ENCODE data around the gene DRG2. TPM values are rescaled to one million over a fixed set of nuclear protein-coding genes. Genes with fewer than 3 reads are reported as not detected.

DRG2 gene
- total RNA-seq, 6 donors from 2014 or later = 28.7 to 40.9 (median 33.5) TPM

DNA sequence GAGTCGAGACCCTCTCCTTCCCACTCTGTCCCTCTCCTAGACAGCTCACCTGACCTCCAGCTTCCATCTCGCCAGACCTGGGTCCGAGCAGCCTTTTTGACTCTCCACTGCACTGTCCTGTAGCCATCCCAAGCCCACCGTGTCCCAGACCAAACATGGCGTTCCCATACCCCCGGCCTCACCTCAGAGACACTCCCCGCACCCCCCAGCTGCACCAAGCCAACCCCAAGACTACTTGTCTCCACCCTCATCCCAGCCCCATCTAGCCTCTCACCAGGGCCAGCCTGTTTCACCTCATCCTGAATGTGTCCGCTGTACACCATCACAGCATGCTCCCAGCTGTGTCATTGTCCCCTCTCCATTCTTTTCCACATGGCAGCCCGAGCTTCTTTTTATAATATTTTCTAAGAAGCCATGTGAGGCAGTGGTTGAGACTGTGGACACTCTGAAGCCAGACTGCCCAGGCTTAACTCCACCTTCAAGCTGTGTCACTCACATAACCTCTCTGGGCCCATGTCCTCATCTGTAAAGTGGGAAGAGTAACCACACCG lies 22.3 kb downstream of the DRG2 start:
- ATAC-seq (ENCODE audit: low FRiP score in 2 of 2) (no peak), DNase-seq (no peak)
- 78 to 83% methylated on average over 10 of the region's 10 CpGs for WGBS, 2 donors

DNA sequence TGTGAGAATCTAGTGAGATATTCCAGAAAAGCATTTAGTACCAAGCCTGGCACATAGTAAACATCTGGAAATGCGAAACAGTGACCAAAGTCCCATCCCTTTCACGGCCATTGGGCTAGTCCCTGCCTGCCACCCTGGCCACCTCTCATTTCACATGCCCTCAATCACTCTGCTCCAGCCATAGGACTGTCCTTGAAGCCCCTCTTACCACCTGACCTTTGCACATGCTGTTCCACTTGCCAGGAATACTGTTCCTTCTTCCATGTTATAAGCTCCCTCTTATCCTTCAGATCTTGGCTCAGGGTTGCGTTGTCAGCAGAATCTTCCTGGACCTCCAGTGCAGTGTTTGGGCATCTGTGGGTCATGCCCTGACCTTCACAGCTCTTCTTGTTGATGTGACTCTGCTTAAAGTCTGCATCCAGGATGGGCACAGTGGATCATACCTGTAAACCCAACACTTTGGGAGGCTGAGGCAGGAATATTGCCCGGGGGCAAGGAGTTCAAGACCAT lies 22.9 kb downstream of the DRG2 start:
- ATAC-seq (ENCODE audit: low FRiP score in 2 of 2) (no peak), DNase-seq (no peak)
- TF ChIP-seq EP300 (IDR thresholded peaks at IDR 0.05) (no peak), POLR2A (IDR thresholded peaks at IDR 0.05) (no peak), POLR2AphosphoS5 (IDR thresholded peaks at IDR 0.05) (no peak)
- TF ChIP-seq, protein P1, sequence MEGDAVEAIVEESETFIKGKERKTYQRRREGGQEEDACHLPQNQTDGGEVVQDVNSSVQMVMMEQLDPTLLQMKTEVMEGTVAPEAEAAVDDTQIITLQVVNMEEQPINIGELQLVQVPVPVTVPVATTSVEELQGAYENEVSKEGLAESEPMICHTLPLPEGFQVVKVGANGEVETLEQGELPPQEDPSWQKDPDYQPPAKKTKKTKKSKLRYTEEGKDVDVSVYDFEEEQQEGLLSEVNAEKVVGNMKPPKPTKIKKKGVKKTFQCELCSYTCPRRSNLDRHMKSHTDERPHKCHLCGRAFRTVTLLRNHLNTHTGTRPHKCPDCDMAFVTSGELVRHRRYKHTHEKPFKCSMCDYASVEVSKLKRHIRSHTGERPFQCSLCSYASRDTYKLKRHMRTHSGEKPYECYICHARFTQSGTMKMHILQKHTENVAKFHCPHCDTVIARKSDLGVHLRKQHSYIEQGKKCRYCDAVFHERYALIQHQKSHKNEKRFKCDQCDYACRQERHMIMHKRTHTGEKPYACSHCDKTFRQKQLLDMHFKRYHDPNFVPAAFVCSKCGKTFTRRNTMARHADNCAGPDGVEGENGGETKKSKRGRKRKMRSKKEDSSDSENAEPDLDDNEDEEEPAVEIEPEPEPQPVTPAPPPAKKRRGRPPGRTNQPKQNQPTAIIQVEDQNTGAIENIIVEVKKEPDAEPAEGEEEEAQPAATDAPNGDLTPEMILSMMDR (IDR thresholded peaks at IDR 0.05) = no peak
- 93 to 96% methylated on average over 2 to 3 of the region's 4 CpGs for WGBS, 2 donors
- no peak overlapping the region for H3K27ac ChIP-seq
- no peaks in the 10 kb centered on the region for H3K9me3 ChIP-seq
- no peak overlapping the region for H3K4me3 ChIP-seq
- no peaks in the 10 kb centered on the region for H3K4me1 ChIP-seq
- no peaks in the 10 kb centered on the region for H3K27me3 ChIP-seq
- peaks cover 0 to 24% (median 7%) of the 10 kb centered on the region in 4 donors for H3K36me3 ChIP-seq

More for the DNA sequence above, 22.3 kb downstream of the DRG2 start:
- H3K4me1 ChIP-seq = no peaks in the 10 kb centered on the region
- TF ChIP-seq POLR2A (IDR thresholded peaks at IDR 0.05) = no peak
- TF ChIP-seq EP300 (IDR thresholded peaks at IDR 0.05) = no peak
- no peak for TF ChIP-seq POLR2AphosphoS5 (IDR thresholded peaks at IDR 0.05)
- TF ChIP-seq, protein P1 (IDR thresholded peaks at IDR 0.05) = no peak
- H3K27ac ChIP-seq = no peak overlapping the region
- peaks cover 0 to 31% (median 12%) of the 10 kb centered on the region in 4 donors for H3K36me3 ChIP-seq
- no peak overlapping the region for H3K4me3 ChIP-seq
- H3K27me3 ChIP-seq = no peaks in the 10 kb centered on the region
- no peaks in the 10 kb centered on the region for H3K9me3 ChIP-seq

DNA sequence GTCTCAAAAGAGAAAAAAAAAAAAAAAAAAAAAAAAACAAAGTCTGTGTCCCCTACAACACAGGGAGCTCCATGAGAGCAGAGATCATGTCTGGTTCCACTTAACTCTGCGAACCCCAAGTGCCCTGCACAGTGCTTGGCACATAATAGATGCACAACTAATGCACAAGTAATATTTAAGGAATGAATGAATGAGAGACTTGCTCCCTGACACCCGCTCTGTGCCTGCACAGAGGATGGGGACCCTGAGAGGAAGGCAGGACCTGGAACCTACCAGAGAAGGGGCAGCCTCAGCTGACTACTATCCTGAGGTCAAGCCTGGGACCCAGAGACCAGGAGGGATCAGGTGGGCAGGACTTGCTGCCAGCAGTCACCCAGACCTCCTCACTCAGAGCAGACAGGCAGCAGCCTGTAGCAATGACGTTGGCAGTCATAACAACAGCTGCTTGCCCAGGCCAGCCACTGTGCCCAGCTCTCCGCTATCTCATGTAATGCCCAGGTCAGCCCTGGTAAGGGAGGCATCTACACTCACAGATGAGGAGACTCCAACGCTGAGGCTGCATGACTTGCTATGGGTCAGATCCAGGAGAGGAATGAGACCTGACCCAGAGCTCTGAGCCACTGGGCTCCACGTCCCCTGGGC lies 23.7 kb downstream of the DRG2 start:
- Histone ChIP-seq H3K27me3 (no peaks in the 10 kb centered on the region), H3K27ac (no peak overlapping the region), H3K4me1 (no peaks in the 10 kb centered on the region), H3K9me3 (no peaks in the 10 kb centered on the region), H3K36me3 (peaks cover 0 to 16% (median 4%) of the 10 kb centered on the region in 4 donors), H3K4me3 (no peak overlapping the region)
- DNase-seq = no peak
- TF ChIP-seq POLR2AphosphoS5 (IDR thresholded peaks at IDR 0.05) = no peak
- TF ChIP-seq, protein P1 (IDR thresholded peaks at IDR 0.05) = no peak
- TF ChIP-seq POLR2A (IDR thresholded peaks at IDR 0.05) = no peak
- TF ChIP-seq EP300 (IDR thresholded peaks at IDR 0.05) = no peak
- 78 to 84% methylated on average over 4 to 6 of the region's 6 CpGs for WGBS, 2 donors
- no peak for ATAC-seq (ENCODE audit: low FRiP score in 2 of 2)

DNA sequence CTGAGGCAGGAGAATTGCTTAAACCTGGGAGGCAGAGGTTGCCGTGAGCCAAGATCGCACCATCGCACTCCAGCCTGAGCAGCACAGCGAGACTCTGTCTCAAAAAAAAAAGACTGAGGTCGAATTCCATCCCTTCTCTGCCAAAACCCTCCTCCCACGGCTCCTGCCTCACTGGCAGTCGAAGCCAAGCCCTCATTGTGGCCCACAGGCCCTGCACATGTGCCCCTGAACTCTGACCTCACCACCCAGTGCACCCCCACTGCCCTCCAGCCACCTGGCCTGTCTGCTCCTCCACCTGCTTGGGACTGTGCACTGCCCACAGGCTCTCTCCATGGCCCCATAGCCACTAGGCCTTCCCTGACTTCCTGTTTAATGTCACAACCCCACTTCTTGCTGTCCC lies 27.8 kb downstream of the DRG2 start:
- no peaks in the 10 kb centered on the region for H3K36me3 ChIP-seq
- H3K4me1 ChIP-seq = no peaks in the 10 kb centered on the region
- WGBS, 2 donors = 83% methylated on average over 7 of the region's 7 CpGs
- H3K4me3 ChIP-seq = no peak overlapping the region
- ATAC-seq (ENCODE audit: low FRiP score in 2 of 2) (no peak), DNase-seq (no peak)
- H3K27ac ChIP-seq = no peak overlapping the region
- H3K9me3 ChIP-seq = peaks cover 0 to 15% (median 5%) of the 10 kb centered on the region in 4 donors
- TF ChIP-seq POLR2A (IDR thresholded peaks at IDR 0.05) = no peak
- H3K27me3 ChIP-seq = no peaks in the 10 kb centered on the region

DNA sequence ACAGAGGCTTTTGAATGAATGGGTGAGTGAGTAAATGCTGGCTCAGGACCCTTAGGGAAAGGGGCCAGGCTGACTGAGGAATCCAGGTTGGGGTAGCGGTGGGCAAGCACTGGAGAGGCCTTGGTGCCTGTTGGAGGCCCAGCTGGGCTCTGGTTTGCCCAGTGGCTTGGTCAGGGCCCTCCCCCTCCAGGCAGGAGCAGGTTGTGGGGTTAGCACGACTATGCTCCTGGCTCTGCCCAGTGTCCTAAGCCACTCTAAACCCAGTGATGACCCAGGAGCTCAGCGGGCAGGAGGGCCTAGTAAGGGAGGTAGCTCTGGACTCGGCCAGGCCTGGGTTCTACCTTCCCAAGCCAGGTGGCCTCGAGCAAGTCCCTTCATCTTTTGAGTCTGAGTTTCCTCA lies 28.3 kb downstream of the DRG2 start:
- no peak overlapping the region for H3K4me3 ChIP-seq
- no peak for ATAC-seq (ENCODE audit: low FRiP score in 2 of 2)
- TF ChIP-seq POLR2A (IDR thresholded peaks at IDR 0.05) (no peak), POLR2AphosphoS5 (IDR thresholded peaks at IDR 0.05) (no peak), EP300 (IDR thresholded peaks at IDR 0.05) (no peak)
- TF ChIP-seq, protein P1 (IDR thresholded peaks at IDR 0.05) = no peak
- H3K27me3 ChIP-seq = no peaks in the 10 kb centered on the region
- DNase-seq = no peak
- peaks cover 0 to 16% (median 5%) of the 10 kb centered on the region in 4 donors for H3K9me3 ChIP-seq
- no peak overlapping the region for H3K27ac ChIP-seq
- no peaks in the 10 kb centered on the region for H3K36me3 ChIP-seq
- 80 to 87% methylated on average over 2 to 5 of the region's 5 CpGs for whole genome bisulfite sequencing, 2 donors
- no peaks in the 10 kb centered on the region for H3K4me1 ChIP-seq
